HG02678 (cell line): ENCODE measurements around the gene QKI.
"Not testable (repeated sequence)": the region's sequence is repeated elsewhere in the genome, so short reads cannot be mapped to it uniquely, and the experiment has no call there.

Experiments used
- ATAC-seq: cut with Tn5 transposase; IDR thresholded peaks from one replicate; pipeline ENCODE4 v1.9.1; 2021; ENCODE audit warnings: mild to moderate bottlenecking, moderate library complexity; ENCODE audit not compliant: unreplicated experiment

Gene QKI

DNA sequence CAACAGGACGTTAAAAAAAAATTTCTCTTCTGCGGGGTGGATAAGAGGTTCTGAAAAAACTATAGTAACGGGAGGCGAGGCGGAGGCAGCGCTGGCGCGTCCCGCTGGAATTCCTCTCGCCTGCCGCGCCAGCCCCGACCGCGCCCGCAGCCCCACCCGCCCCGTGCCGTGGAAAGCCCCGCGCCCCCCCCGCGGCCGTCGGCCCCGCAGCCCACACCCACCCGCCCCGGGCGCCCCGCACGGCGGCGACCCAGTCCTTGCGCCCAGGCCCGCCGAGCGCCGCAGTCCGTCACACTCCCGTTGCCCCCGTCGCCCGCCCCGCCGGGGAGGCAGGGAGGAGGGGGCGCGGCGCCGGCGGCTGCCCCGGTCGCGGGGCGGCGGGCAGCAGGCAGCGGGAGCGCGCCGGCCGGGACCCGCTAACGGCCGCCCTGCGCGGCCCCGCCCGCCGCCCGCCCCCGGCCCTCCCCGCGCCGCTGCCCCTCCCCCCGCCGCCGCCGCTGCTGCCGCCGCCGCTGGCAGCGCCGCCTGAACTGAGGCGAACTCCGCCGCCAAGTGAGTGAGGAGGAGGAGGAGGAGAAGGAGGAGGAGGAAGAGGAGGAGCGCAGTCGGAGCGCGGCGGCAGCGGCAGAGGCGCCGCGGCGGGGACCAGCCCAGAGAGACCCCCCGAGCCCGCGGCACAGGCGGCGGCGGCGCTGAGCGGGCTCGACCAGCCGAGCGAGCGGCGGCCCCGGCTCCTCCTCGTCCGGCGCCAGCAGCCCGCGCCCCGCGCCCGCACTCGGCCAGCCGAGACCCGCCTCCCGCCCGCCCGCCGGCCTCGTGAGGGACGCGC lies at the start of gene QKI:
QKI (plus strand) TSS at position 602 of the 829 bp plus-strand sequence. CDS start 476 bp downstream, outside the sequence.
- peak; percentile 39 for ATAC-seq

GRCh38 chr6:163366288-163366687 lies 48.2 kb upstream of the QKI start:
- no peak for ATAC-seq

- ATAC-seq, result no peak
These were observed 46.9 kb upstream of the QKI start for GRCh38 chr6:163367497-163368183.

DNA sequence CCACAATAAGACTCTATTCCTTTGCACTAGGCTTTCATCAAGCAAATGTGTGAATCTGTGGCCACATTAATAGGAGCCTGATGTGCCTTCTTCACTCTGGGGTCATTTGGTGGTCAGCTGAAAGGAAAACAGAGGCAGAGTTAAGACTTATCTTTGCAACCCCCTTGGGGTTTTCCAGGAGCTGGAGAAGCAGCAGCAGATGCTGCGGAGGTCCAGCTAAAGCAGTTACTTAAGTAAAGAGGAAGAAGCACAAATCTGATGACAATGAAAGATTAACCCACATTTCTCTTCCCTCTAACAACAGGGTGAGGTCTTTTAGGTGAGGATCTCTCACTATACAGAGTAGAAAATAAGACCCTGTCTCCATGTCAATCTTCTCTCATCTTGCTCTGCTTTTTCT lies 45.4 kb upstream of the QKI start:
- no peak for ATAC-seq

DNA sequence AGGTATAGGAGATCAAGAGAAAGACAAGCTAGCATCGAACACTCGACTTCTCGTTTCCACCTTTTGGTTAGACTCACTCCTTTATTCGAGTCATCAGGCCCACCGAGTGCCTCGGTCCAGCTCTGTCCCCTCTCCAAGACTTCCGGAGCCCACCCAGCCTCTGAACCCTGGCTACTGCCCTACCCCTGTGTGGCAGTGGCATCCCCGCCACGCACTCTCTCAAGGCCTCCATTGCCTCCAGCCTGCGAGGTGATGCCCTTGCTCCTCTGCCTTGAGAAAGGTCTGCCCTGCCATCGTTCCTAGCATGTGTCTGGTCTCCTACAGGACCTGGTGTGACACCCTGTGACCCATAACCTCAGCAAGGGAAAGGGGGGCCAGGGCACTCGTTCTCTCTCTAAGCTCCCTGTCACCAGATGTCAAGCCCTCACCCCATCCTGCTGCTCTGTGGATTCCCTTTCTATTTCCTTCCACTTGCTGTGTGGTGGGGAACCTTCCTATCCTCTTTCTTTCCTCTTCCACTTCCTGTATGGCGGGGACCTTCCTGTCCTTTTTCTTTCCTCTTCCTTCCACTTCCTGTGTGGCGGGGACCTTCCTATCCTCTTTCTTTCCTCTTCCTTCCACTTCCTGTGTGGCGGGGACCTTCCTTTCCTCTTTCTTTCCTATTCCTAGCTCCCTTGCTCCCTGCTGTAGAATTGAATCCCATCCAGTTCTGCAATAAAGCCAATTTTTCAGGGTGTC lies 44.7 kb upstream of the QKI start:
- no peak for ATAC-seq

GRCh38 chr6:163370464-163371117 lies 43.9 kb upstream of the QKI start:
- no peak for ATAC-seq

- no peak for ATAC-seq
These were observed 43.4 kb upstream of the QKI start for GRCh38 chr6:163371129-163371528.

- ATAC-seq, result no peak
These were observed 41.3 kb upstream of the QKI start for GRCh38 chr6:163373240-163373639.

DNA sequence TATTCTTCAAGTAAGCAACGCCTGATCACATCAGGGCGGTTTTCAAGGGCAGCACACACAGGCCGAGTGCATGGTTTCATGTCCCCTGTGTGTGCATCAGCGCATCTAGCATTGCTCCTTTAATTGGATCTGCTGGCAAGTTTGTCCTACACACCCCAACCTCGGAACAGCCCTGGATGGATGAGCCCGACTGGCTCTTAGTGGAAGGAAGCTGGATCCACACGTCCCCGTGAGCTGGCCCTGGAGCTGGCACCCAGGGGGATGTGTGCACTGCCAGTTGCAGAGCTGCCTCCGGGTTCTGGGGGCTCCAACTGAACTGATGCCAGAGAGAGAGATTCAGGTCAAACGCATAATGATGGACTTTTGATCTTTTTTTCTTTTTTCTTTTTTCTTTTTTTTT lies 39.2 kb upstream of the QKI start:
- ATAC-seq, result no peak

DNA sequence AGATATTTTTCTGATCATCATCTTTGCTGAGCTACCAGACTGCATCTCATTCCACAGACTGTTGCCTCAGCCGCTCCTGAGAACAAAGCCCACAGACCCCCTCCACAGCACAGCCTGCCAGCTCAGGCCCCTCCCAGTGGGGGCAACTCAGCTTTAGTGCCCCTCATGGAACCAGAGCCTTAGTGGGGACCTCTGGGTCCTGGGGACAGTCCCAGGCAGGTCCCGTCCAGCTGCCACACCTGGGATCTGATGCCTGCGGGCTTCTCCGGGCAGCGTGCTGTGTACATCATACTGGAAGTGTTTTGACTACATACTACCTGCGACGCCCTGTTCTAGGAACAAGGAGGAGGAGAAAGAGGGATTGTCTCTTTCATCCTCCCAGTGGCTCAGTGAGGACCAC lies 38.3 kb upstream of the QKI start:
- no peak for ATAC-seq

GRCh38 chr6:163377561-163377960 lies 37.0 kb upstream of the QKI start:
- no peak for ATAC-seq

- ATAC-seq, result no peak
These were observed 34.3 kb upstream of the QKI start for GRCh38 chr6:163380216-163380615.

DNA sequence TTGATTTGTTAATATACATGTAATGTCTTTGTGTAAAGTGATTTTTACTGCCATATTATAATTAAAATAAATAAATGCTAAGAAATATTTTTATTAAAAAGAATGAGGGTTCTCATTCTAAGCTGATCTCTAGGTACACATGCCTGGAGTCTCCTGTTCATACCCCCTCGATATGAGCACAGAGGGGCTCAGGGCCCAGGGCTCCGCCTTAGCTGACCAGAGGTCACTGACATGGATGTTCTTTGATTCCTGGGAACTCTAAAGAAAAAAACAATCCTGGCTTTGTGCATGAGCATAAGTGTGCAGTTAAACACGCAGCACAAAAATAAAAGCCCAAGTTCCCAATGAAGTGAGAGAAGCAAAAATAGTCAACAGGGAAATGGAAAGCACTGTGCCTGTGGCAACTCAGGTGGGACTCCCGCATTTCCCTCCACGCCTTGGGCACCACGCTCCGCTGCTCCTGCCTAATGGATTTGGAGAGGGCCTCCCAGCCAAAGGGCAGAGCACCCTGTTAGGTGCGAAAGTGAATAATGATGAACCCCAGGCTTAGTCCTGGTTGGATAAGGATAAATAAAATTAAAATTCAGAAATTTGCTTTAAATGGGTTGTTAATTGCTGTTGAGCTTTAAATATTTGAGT lies 33.3 kb upstream of the QKI start:
- ATAC-seq, result no peak

DNA sequence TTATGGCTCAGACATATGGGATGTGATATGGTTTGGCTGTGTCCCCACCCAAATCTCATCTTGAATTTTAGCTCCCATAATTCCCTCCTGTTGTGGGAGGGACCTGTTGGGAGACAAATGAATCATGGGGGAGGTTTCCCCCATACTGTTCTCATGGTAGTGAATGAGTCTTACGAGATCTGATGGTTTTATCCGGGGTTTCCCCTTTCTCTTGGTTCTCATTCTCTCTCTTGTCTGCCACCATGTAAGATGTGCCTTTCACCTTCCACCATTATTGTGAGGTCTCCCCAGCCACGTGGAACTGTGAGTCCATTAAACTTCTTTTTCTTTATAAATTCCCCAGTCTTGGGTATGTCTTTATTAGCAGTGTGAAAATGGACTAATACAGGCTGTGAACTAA lies 31.1 kb upstream of the QKI start:
- ATAC-seq, result not testable (repeated sequence)

GRCh38 chr6:163383912-163384311 lies 30.6 kb upstream of the QKI start:
- no peak for ATAC-seq

- ATAC-seq, result no peak
These were observed 30.0 kb upstream of the QKI start for GRCh38 chr6:163384510-163384909.

DNA sequence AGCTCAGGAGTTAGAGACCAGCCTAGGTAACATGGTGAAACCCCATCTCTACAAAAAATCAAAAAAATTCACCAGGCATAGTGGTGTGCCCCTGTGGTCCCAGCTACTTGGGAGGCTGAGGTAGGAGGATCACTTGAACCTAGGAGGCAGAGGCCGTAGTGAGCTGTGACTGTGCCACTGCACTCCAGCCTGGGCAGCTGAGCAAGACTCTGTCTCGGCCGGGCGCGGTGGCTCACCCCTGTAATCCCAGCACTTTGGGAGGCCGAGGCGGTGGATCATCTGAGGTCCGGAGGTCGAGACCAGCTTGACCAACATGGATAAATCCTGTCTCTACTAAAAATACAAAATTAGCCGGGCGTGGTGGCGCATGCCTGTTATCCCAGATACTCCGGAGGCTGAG lies 29.0 kb upstream of the QKI start:
- not testable (repeated sequence) for ATAC-seq

- no peak for ATAC-seq
These were observed 28.1 kb upstream of the QKI start for GRCh38 chr6:163386329-163386908.

DNA sequence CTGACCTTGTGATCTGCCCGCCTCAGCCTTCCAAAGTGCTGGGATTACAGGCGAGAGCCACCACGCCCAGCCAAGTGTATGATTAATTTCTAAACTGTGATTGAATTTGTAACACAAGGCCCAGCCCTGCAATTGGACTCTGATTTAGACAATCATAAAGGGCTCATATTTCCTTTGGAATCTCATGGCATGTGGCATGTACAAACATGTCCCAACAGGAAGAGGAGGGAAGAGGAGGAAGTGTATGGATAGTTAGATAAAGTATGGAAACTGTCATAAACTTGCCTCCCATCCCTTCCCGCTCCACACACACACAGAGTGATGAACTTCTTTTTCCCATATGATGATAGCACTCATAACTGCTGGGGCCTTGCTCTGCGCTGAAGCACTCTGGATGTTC lies 27.2 kb upstream of the QKI start:
- ATAC-seq, result no peak

- no peak for ATAC-seq
These were observed 25.2 kb upstream of the QKI start for GRCh38 chr6:163389354-163389753.
